ACHN (cell line): ENCODE results near the gene PDK3.

Experiments
- DNase-seq: peaks from one replicate; pipeline ENCODE4 v3.0.0-alpha.2; 2015
- in situ Hi-C: cut with HindIII; loops from 2 replicates; pipeline ENCODE4 v1.10.0; 2017; ENCODE audit warnings: low sequenced_read_pairs, low pct_ligation_motif_present, low pct_unique_long_range_greater_than_20kb

PDK3 gene

DNA sequence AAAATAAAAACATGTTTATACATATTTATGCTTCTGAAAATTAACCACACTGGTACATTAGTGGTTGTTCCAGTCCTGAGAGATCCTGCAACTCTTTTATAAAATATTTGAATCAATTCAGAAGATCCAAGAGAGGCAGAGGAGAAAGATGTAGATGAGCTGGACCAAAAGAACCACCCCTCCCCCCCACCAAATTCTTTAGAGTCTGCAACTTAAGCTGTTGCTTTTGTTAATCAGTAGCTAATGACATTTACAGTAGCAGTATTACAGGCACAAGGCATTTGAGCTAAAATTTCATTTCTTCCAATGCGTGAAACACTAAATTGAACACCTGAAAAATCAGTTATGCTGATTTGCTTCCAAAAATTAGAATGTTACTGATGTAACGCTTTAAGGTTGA, 61.5 kb downstream of the PDK3 start:
- in situ Hi-C loops: no loop called here
- DNase-seq: no peak

- in situ Hi-C loops: no loop called here
- DNase-seq: no peak
Measured at GRCh38 chrX:24528605-24529004, 63.5 kb downstream of the PDK3 start.

DNA sequence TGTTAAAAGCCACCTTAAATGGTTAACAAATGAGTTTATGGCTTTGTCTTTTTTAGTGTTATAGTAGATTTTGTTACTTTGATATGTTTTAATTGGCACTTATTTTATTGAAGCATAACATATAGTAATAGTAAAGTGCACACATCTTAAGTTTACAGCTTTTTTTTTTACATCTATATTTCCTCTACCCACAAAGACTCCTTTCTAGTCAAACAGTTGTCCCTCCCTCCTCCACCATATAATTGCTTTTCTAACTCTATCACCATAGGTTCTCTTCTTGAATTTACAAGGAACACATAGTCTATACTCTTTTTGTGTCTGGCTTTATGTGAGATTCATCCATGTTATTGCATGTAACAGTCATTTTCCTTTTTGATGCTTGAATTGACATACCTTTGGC, 71.5 kb downstream of the PDK3 start:
- DNase-seq: no peak
- in situ Hi-C loops: no loop called here

DNA sequence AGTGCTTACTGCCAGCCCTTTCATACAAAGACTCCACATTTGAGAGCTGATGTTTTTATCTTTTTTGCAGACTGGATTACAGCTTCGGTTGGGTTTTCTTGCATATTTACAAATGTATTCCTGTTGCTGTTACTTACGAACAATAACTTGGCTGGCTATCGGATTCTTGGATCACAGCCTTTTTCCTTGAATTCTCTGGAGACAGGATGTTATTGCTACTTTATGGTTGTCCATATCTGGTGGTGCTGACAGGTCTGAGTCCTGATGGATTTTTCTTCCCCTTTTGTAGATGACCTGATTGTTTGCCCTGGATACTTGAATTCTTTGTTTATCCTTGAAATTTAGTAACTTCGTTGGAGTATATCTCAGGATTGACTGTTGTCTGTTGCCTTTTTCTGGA, 77.7 kb downstream of the PDK3 start:
- in situ Hi-C loops: no loop called here
- no peak for DNase-seq

DNA sequence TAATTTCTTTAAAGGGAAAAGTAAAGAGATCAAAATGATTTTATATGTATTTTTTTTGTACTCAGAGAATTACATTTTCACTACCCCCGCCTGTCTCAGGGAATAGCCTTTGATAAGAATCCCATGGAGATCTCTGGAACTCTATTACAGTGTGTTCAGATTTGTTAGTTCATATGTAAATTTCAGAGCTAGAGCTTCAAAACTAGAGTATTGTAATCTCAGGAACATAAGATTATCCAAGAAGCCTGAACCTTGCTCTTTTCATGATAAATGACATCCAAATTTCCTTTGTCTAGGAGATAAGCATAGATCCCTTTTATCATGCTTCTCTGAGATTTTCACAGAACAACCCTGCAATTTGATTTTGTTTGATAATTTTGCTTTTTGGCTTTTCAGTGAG, 82.9 kb downstream of the PDK3 start:
- in situ Hi-C loops: no loop called here
- no peak for DNase-seq

DNA sequence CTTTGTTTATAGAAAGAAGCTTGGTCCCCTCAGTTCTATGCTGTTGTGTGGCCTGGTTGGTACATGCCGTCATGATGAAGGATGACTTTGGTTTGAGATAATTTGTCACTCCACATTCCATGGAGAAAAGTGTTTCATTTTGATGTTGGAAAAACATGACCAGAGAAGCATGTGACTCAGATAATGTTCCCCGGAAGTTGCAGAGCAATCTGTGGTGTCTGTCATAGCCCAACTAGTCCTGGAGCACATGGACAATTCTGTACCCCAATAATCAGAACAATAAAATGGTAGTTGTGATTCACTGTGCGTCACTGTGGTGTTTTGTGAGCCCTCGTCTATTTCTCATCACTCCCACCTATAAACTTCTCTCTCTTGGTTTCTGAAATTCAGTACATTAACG, 85.1 kb downstream of the PDK3 start:
- no peak for DNase-seq
- in situ Hi-C loops: no loop called here

DNA sequence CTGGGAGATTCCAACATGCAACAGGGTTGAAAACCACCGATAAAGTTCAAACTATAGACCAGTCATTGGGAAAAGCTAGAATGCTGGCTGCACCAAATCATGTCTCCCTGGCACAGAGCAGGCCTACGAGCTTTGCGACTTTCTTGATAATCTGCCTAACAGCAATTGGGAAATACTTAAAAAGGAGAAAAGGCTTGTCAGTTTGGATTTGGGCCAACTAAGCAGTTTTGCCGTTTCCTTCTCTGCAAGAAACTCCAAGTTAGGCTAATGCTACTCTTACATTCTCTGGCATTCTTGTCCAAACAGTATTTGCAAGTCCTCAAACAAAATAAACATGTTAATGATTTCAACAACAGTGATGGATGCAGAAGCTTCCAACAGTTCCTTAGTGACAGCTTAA, 87.9 kb downstream of the PDK3 start:
- in situ Hi-C loops: no loop called here

GRCh38 chrX:24561121-24561520, 96.0 kb downstream of the PDK3 start:
- in situ Hi-C loops: no loop called here
- peak; percentile 31 for DNase-seq

More for the DNA sequence above, 87.9 kb downstream of the PDK3 start:
- DNase-seq: no peak

GRCh38 chrX:24563291-24564010, 98.4 kb downstream of the PDK3 start:
- DNase-seq: no peak
- in situ Hi-C loops: no loop called here

GRCh38 chrX:24566240-24566639, 101.2 kb downstream of the PDK3 start:
- in situ Hi-C loops: no loop called here

DNA sequence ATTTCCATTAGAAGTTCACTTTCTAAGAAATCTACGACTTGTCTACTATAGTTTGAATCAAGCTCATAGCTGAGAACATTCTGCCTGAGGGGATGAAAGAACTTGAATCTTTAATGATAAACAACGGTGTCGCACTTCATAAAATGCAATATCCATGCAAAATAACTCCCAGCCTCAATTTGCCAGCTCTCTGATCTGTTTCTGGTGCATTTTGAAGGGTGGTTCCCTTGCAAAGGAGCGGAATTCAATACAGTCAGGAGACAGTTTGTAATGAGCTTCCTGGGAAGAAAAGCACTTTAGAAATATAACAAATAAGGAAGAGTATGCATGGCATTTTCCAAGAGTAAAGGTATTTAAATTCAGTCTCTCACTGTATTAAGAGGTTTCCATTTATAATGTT, 102.1 kb downstream of the PDK3 start:
- no peak for DNase-seq
- in situ Hi-C loops: no loop called here

More at GRCh38 chrX:24566240-24566639, 101.2 kb downstream of the PDK3 start:
- no peak for DNase-seq

GRCh38 chrX:24574743-24575142, 109.7 kb downstream of the PDK3 start:
- no peak for DNase-seq
- in situ Hi-C loops: no loop called here

DNA sequence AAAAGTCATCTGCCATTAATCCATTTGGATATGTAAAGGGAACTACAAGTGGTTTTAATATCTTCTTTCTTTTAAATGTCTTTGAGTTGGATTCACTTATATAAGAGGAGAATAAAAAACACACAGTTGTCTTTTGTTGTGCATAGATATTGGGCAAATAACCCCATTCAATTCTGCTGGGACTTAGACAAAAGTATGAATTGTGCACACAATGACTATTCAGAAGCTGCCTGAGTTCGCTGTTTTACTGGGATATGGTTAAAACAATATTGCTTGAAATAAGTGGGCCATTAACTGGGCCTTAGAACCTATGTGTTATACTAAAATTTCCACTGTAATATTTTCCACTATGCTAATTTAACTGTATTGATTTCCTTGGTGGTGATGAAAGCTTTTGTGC, 110.4 kb downstream of the PDK3 start:
- in situ Hi-C loops: no loop called here
- no peak for DNase-seq

DNA sequence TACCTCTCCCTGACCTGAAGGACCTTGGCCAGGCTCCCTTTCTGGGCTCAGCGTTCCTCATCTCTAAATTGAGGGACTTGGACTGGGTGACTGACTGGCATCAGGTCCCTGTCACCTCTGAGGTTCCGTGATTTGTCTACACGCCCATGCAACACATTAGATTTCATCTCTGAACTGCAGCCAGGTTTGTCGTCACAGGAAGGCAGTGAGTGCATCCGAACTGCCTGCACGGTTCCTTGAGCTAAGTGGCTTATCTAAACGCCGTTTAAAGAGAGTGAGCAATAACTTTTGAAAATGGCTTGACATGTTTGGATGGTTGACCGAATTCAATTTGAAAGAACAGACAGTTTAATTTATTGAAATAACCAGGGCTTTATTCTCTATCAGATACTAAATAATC, 112.0 kb downstream of the PDK3 start:
- DNase-seq: no peak
- in situ Hi-C loops: no loop called here
